Measurements from ENCODE around the gene DMRTC2.

DMRTC2 gene

DNA sequence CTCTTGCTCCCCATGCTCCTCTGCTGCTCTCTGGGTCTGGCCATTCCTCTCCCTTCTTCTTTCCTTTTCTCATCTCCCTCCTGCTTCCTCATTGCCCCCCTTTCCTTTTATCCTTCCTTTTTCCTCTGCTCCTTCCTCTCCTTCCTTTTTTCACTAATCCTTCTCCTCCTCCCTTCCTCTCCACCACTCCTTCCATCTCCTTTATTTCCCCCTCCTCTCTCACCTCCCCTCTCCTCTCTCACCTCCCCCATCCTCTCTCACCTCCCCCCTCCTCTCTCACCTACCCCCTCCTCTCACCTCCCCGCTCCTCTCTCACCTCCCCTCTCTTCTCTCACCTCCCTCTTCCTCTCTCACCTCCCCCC lies 51.7 kb downstream of the DMRTC2 start:
- H3K79me1 ChIP-seq (ENCODE audit: low read length) = no peaks in the 10 kb centered on the region
- DNase-seq = no peak
- no peak overlapping the region for H3K56ac ChIP-seq (ENCODE audit: low read length)
- no peak overlapping the region for H4K8ac ChIP-seq (ENCODE audit: low read depth, low read length)
- no peak overlapping the region for H4K5ac ChIP-seq (ENCODE audit: low read length)
- H3K9ac ChIP-seq (ENCODE audit: low read length) = no peak overlapping the region
- H3K23ac ChIP-seq (ENCODE audit: low read length) = no peak overlapping the region
- H3K27me3 ChIP-seq (ENCODE audit: insufficient read depth, low read length, poor library complexity) = no peaks in the 10 kb centered on the region
- H3K4me2 ChIP-seq (ENCODE audit: low read length) = no peak overlapping the region
- no peak overlapping the region for H2AK5ac ChIP-seq (ENCODE audit: low read length)
- H3K18ac ChIP-seq (ENCODE audit: low read length) = no peak overlapping the region
- WGBS (ENCODE audit: extremely low coverage, insufficient coverage, low lambda C conversion rate) = no CpG with 5 or more reads among the region's 1 CpG
- H3K4me3 ChIP-seq (ENCODE audit: low read length) = no peak overlapping the region
- no peak overlapping the region for H2BK120ac ChIP-seq (ENCODE audit: low read depth, low read length)
- no peaks in the 10 kb centered on the region for H3K79me2 ChIP-seq (ENCODE audit: control insufficient read depth, insufficient read depth, low read length)
- no peak overlapping the region for H2BK15ac ChIP-seq (replicated peaks; ENCODE audit: low read depth)
- no peak overlapping the region for H3K4ac ChIP-seq (ENCODE audit: low read depth, low read length)
- H2BK5ac ChIP-seq (ENCODE audit: low read length) = no peak overlapping the region
- H3K4me1 ChIP-seq (ENCODE audit: control insufficient read depth, low read depth, low read length) = no peaks in the 10 kb centered on the region
- peaks cover 3% of the 10 kb centered on the region for H3K36me3 ChIP-seq (ENCODE audit: control insufficient read depth, insufficient read depth, low read length)
- no peak overlapping the region for H3K27ac ChIP-seq (ENCODE audit: low read depth, low read length)

GRCh38 chr19:41897181-41897580 lies 52.3 kb downstream of the DMRTC2 start:
- Histone ChIP-seq H2BK120ac (ENCODE audit: low read depth, low read length) (no peak overlapping the region), H4K8ac (ENCODE audit: low read depth, low read length) (no peak overlapping the region), H4K5ac (ENCODE audit: low read length) (no peak overlapping the region), H3K4me2 (ENCODE audit: low read length) (no peak overlapping the region), H2AK5ac (ENCODE audit: low read length) (no peak overlapping the region), H3K36me3 (ENCODE audit: control insufficient read depth, insufficient read depth, low read length) (peaks cover 3% of the 10 kb centered on the region), H3K79me2 (ENCODE audit: control insufficient read depth, insufficient read depth, low read length) (no peaks in the 10 kb centered on the region), H2BK15ac (replicated peaks; ENCODE audit: low read depth) (no peak overlapping the region), H3K79me1 (ENCODE audit: low read length) (no peaks in the 10 kb centered on the region), H3K27me3 (ENCODE audit: insufficient read depth, low read length, poor library complexity) (no peaks in the 10 kb centered on the region), H3K56ac (ENCODE audit: low read length) (peak overlapping the region; percentile 49), H3K4me3 (ENCODE audit: low read length) (no peak overlapping the region), H3K18ac (ENCODE audit: low read length) (no peak overlapping the region), H3K4me1 (ENCODE audit: control insufficient read depth, low read depth, low read length) (no peaks in the 10 kb centered on the region), H3K27ac (ENCODE audit: low read depth, low read length) (no peak overlapping the region), H3K23ac (ENCODE audit: low read length) (no peak overlapping the region), H2BK5ac (ENCODE audit: low read length) (no peak overlapping the region), H3K9ac (ENCODE audit: low read length) (no peak overlapping the region), H3K4ac (ENCODE audit: low read depth, low read length) (no peak overlapping the region)
- no CpG with 5 or more reads among the region's 3 CpGs for WGBS (ENCODE audit: extremely low coverage, insufficient coverage, low lambda C conversion rate)
- DNase-seq = no peak

- Histone ChIP-seq H3K9ac (ENCODE audit: low read length) (no peak overlapping the region), H3K36me3 (ENCODE audit: control insufficient read depth, insufficient read depth, low read length) (peaks cover 3% of the 10 kb centered on the region), H3K79me2 (ENCODE audit: control insufficient read depth, insufficient read depth, low read length) (no peaks in the 10 kb centered on the region), H4K5ac (ENCODE audit: low read length) (no peak overlapping the region), H2BK120ac (ENCODE audit: low read depth, low read length) (no peak overlapping the region), H3K27ac (ENCODE audit: low read depth, low read length) (no peak overlapping the region), H3K18ac (ENCODE audit: low read length) (no peak overlapping the region), H2BK15ac (replicated peaks; ENCODE audit: low read depth) (no peak overlapping the region), H2BK5ac (ENCODE audit: low read length) (no peak overlapping the region), H3K56ac (ENCODE audit: low read length) (no peak overlapping the region), H3K27me3 (ENCODE audit: insufficient read depth, low read length, poor library complexity) (no peaks in the 10 kb centered on the region), H4K8ac (ENCODE audit: low read depth, low read length) (no peak overlapping the region), H3K4me3 (ENCODE audit: low read length) (no peak overlapping the region), H3K23ac (ENCODE audit: low read length) (no peak overlapping the region), H3K4ac (ENCODE audit: low read depth, low read length) (no peak overlapping the region), H3K4me1 (ENCODE audit: control insufficient read depth, low read depth, low read length) (no peaks in the 10 kb centered on the region), H3K79me1 (ENCODE audit: low read length) (no peaks in the 10 kb centered on the region), H3K4me2 (ENCODE audit: low read length) (no peak overlapping the region), H2AK5ac (ENCODE audit: low read length) (no peak overlapping the region)
- no peak for DNase-seq
- WGBS (ENCODE audit: extremely low coverage, insufficient coverage, low lambda C conversion rate) = no CpG with 5 or more reads among the region's 24 CpGs
These were observed 53.0 kb downstream of the DMRTC2 start for GRCh38 chr19:41897820-41898219.

- Histone ChIP-seq H4K8ac (ENCODE audit: low read depth, low read length) (no peak overlapping the region), H3K27ac (ENCODE audit: low read depth, low read length) (no peak overlapping the region), H2BK5ac (ENCODE audit: low read length) (no peak overlapping the region), H3K4me1 (ENCODE audit: control insufficient read depth, low read depth, low read length) (no peaks in the 10 kb centered on the region), H2BK120ac (ENCODE audit: low read depth, low read length) (no peak overlapping the region), H3K36me3 (ENCODE audit: control insufficient read depth, insufficient read depth, low read length) (peaks cover 3% of the 10 kb centered on the region), H3K4ac (ENCODE audit: low read depth, low read length) (no peak overlapping the region), H3K4me2 (ENCODE audit: low read length) (no peak overlapping the region), H3K23ac (ENCODE audit: low read length) (no peak overlapping the region), H3K9ac (ENCODE audit: low read length) (no peak overlapping the region), H3K79me1 (ENCODE audit: low read length) (no peaks in the 10 kb centered on the region), H2AK5ac (ENCODE audit: low read length) (no peak overlapping the region), H3K18ac (ENCODE audit: low read length) (no peak overlapping the region), H4K5ac (ENCODE audit: low read length) (no peak overlapping the region), H3K79me2 (ENCODE audit: control insufficient read depth, insufficient read depth, low read length) (no peaks in the 10 kb centered on the region), H2BK15ac (replicated peaks; ENCODE audit: low read depth) (no peak overlapping the region), H3K56ac (ENCODE audit: low read length) (no peak overlapping the region), H3K4me3 (ENCODE audit: low read length) (no peak overlapping the region), H3K27me3 (ENCODE audit: insufficient read depth, low read length, poor library complexity) (no peaks in the 10 kb centered on the region)
- WGBS (ENCODE audit: extremely low coverage, insufficient coverage, low lambda C conversion rate) = no CpG with 5 or more reads among the region's 15 CpGs
- DNase-seq = no peak
These were observed 53.4 kb downstream of the DMRTC2 start for GRCh38 chr19:41898235-41898634.

Small RNAs within 50 kb of the gene (small RNA-seq; reads per million reads assigned to genes)
- 1.3 reads per million for gene MIR6797 (ENCODE audit: insufficient read depth)

All from mesendoderm (in vitro differentiated cells).